HG03159 (cell line): ENCODE measurements around the gene SLC24A3.

Experiments
- ATAC-seq: cut with Tn5 transposase; IDR thresholded peaks from one replicate; pipeline ENCODE4 v1.9.1; 2021; ENCODE audit warnings: mild to moderate bottlenecking, moderate library complexity; ENCODE audit not compliant: unreplicated experiment

The SLC24A3 gene

GRCh38 chr20:19301142-19301541 lies 88.7 kb downstream of the SLC24A3 start:
- no peak for ATAC-seq

GRCh38 chr20:19301843-19302242 lies 89.4 kb downstream of the SLC24A3 start:
- no peak for ATAC-seq

DNA sequence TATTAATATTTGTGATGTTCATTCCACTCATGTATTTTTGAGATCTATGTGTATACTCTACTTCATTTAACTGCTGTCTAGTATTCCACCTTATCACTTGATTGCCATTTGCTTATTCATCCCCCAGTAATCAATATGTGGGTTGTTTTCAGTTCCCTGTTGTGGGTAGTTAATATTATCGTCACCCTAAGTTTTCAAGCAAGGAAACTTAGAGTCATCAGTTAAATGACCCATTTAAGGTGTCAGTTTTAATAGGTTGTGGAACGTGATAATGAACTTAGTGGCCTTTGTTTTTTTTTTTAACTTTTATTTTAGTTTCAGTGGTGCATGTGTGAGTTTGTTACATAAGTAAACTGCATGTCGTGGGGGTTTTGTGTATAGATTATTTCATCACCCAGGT lies 90.3 kb downstream of the SLC24A3 start:
- ATAC-seq = no peak

GRCh38 chr20:19304389-19304788 lies 91.9 kb downstream of the SLC24A3 start:
- ATAC-seq = no peak

DNA sequence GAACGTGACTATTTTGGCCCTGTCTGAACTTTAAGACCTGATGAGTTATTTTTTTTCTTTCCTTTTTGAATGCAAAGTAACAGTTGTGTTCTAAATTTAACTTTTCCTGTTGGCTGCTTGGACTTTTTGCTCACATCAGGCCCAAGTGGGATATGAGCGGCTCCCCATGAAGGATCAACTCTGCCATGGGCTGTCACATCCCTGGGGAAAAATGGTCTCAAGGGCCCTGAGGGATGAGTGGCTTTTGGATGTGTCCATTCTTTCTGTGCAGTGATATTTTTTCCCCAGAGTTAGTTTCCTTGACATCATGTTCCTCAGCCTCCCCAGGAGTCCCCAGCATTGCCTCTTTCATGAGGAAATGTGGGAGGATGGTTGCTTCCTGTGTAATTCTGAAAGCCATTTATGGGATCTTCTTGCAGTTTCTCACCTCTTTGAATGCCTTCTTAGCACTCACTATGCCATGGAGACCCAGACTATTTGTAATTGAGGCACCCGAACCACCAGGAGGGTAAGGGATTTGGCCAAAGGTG lies 92.5 kb downstream of the SLC24A3 start:
- ATAC-seq = no peak

- no peak for ATAC-seq
Observed at GRCh38 chr20:19308146-19308545, 95.7 kb downstream of the SLC24A3 start.

- ATAC-seq = no peak
Observed at GRCh38 chr20:19310541-19310940, 98.1 kb downstream of the SLC24A3 start.

- ATAC-seq = no peak
Observed at GRCh38 chr20:19313342-19314069, 101.1 kb downstream of the SLC24A3 start.

GRCh38 chr20:19314621-19315020 lies 102.2 kb downstream of the SLC24A3 start:
- ATAC-seq = no peak

DNA sequence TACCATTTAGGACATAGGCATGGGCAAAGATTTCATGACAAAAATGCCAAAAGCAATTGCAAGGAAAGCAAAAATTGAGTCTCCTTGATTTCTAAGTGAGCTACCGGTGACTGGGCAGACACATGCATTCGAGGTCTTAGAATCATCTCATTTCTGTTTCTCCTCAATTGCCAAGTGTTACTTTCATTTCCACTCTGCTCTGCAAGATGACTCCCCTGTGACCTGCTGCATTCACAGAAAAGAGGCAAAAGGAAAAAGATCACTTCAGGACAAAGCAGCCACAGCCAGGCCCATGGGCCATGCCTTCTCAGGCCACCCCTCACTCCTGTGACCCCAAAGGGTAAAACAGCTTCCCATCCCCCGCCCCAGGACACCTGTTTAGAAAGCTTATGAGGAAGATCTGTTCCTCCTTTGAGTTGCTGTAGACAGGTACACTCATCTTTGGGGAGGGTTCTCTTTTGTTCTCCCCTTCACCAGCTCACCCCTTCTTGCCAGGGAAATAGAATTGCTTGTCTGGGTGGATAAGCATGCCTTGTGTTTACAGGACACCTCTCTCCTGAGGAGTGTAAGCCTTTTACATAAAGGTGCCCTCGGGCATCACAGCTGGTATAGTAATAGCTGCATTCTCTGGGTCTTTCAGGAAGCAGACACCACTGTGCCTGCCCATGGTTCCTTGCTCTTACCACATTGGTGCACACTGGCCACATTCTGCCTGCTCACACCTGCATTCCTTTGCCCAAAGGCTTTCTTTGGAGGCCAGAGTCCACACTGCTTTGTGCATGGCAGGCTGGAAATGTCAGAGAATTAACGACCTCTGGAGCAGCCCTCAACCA lies 105.0 kb downstream of the SLC24A3 start:
- no peak for ATAC-seq

- ATAC-seq = no peak
Observed at GRCh38 chr20:19318610-19319009, 106.2 kb downstream of the SLC24A3 start.

GRCh38 chr20:19320005-19320404 lies 107.6 kb downstream of the SLC24A3 start:
- ATAC-seq = no peak

DNA sequence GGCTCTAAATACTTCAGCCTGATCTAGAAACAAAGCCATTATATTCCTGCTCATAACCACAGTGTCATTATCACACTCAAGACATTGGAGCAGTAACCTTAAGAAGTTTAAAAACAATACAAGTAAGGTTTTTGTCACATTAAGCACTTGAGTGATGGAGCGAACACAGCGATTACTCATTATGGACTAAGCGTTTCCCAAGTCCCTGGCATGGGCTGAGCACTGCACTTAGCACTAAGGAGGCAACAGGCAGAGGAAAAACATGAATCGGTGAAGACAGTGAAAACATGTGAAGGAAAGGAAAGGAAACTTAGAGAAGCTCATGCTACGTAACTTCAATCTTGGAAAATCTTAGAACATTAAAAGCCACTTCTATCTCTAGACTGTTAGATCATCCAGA lies 108.7 kb downstream of the SLC24A3 start:
- no peak for ATAC-seq

DNA sequence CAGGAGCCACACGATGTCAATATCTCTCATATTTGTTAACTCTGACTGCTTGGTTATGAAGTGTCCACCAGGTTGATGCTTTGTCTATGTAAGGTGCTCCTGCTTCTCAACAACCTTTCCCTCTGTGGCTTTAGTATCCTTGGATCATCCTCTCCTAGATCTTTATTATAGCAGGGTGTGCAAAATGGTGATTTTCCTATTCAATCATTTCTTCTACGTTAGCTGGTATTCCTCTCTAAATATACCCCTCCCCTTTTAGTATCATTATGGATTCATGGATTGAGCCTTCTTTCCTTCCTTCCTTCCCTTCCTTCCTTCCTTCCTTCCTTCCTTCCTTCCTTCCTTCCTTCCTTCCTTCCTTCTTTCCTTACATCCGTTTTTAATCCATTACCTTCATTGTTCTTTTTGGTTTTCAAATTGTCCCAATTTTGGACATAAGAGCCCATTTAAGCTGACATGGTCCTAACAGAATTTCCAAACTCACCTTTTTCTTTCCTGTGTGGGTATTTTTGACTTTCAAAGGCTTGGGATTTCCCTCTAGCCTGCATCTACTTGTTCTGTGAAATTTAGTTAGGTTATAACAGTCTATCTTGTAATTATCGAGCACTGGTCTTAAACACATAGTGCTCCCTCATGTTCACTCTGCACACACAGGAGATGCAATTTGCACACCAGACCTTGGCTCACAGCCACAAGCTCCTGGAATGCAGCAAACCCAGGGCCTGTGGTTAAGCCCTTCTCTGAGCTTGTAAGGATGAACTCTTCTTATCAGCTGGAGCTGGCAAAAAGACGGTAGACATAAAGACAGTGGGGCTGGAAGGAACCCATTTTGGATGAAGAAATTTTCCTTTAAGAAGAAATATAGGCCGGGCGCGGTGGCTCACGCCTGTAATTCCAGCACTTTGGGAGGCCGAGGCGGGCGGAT lies 109.9 kb downstream of the SLC24A3 start:
- ATAC-seq = no peak

DNA sequence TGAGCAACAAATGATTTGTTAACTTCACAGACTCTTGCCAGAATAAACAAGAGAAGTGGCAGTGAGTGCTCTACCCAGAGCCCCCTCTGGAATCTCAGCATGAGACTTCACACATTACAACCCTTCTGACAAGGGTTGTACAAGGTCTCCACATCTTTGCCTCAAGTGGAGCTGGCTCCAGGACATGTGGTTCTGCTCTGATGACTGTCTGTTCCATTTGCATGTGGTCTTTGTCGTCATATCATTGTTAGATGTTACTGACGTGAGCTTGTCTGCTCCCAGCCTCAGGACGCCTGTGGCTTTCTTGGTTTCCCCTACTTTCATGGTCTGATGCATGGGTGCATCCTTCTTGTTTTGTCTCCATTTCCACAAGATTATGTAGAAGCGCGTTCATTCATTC lies 115.0 kb downstream of the SLC24A3 start:
- ATAC-seq = no peak

- no peak for ATAC-seq
Observed at GRCh38 chr20:19328676-19329075, 116.2 kb downstream of the SLC24A3 start.

DNA sequence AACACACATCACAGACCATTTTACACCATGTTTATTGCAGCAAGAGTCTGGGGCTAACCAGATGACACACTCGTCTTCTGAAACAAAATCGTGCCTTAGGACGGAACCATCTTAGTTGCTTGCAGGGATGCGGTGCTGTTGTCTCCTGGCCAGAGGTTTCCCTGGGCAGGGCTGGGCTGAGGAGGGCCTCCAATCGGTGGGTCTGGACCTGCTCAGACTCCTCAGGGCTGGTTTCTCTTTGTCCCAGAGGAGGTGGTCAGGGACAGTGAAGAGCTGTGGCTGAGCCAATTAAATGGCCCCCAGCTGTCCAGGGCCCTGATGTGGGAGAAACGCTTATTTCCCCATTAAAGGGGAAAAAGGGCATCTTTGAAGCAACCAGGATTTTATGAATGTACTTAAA lies 117.6 kb downstream of the SLC24A3 start:
- no peak for ATAC-seq

DNA sequence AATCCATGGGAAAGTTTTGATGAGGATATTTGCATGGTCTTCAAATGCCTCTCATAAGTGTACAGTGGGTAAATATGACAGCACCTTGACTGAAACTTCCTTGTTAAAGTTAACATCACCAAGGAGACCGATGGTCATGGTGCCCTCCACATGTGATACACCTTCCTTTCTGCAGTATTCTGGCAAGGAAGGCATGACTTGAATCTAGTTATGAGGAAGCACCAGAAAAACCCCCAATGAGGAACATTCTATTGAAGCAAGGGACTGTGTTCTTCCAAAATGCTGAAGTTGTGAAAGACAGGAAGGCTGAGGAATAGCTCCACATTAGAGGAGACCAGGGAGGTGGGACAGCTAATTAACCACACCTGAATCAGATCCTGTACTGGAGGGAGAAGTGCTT lies 118.3 kb downstream of the SLC24A3 start:
- no peak for ATAC-seq

- ATAC-seq = no peak
Observed at GRCh38 chr20:19333563-19333962, 121.1 kb downstream of the SLC24A3 start.

- no peak for ATAC-seq
Observed at GRCh38 chr20:19335341-19335740, 122.9 kb downstream of the SLC24A3 start.

DNA sequence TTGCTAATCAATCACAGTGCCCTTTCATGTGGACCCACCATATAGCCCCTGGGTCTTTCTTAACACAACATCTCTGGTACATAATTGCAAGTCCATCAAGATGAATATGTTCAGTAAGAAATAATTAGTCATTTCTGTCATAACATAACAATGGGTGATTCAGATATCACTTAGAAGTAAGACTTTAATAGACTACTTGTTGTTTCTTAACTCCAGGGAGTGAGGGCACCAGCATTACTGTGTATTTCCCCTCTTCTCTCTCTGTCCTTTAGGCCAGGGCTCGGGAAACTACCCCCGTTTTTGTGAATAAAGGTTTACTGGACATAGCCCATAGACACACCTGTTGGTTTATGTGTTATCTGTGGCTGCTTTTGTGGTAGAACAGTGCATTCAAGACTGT lies 123.5 kb downstream of the SLC24A3 start:
- ATAC-seq = no peak
